Mesodermal cell (in vitro differentiated cells): ENCODE measurements around the gene NCAM2.

Experiments
- H3K27ac ChIP-seq: 2 replicates; pipeline ENCODE4 v1.7.0; 2013; ENCODE audit warnings: mild to moderate bottlenecking, low read depth, low read length, moderate library complexity; ENCODE audit not compliant: severe bottlenecking
- H3K36me3 ChIP-seq: 2 replicates; pipeline ENCODE4 v1.7.1; 2013; ENCODE audit warnings: mild to moderate bottlenecking, low read length, moderate library complexity; ENCODE audit not compliant: control insufficient read depth, insufficient read depth
- H3K4me1 ChIP-seq: one replicate; pipeline ENCODE4 v1.7.1; 2013; ENCODE audit warnings: mild to moderate bottlenecking, low read length; ENCODE audit not compliant: insufficient read depth, control insufficient read depth, poor library complexity, severe bottlenecking
- H3K4me3 ChIP-seq: 2 replicates; pipeline ENCODE4 v1.7.0; 2013; ENCODE audit warnings: low read length, control low read depth, mild to moderate bottlenecking; ENCODE audit not compliant: insufficient read depth, poor library complexity, severe bottlenecking; ENCODE audit errors: extremely low read depth
- H3K9me3 ChIP-seq: 2 replicates; pipeline ENCODE4 v1.7.1; 2013; ENCODE audit warnings: mild to moderate bottlenecking, low read length, moderate library complexity; ENCODE audit not compliant: control insufficient read depth
- WGBS, 2 experiments: methylation state at CpG; one replicate each; pipeline ENCODE4 v1.1.5; 2013; ENCODE audit warnings: missing lambda C conversion rate in 2 of 2; ENCODE audit not compliant: insufficient coverage in 2 of 2; 5-methylcytosine and 5-hydroxymethylcytosine counted together

Gene NCAM2

DNA sequence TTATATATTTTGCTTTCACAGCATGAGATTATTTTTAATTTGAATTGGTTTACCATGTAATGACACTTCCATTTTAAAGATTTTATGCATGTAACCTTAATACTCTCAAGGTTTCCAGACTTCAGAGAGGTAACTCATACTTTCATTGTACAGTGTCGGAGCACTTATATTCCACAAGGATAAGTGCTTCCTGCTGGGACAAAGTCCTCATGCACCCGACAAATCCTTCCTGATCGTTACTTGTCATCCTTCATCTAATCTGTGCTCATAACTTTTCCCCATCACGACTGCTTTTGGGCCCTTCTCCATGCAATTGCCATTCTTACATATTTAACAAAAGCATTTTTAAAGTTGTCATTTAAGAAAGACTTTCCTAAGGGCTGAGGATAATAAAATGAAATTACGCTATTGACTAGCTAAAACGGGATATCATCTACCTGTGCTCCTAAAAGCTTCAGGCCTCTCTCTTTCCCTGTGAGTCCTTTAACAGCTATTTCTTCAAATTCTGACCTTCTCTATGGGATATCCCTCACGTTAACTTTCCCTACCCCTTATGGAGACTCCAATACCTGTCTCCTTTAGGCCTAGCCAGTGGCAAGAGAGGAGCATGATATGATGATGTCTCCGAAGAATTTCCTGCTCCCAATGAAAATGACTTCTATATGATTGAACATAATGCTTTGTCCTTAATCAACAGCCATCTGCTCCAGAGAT, 59.3 kb downstream of the NCAM2 start:
- H3K27ac ChIP-seq = no peak overlapping the region
- H3K4me1 ChIP-seq = no peaks in the 10 kb centered on the region
- 86 to 87% methylated on average over 5 to 6 of the region's 8 CpGs for WGBS, 2 experiments
- no peak overlapping the region for H3K4me3 ChIP-seq
- no peaks in the 10 kb centered on the region for H3K9me3 ChIP-seq
- no peaks in the 10 kb centered on the region for H3K36me3 ChIP-seq

DNA sequence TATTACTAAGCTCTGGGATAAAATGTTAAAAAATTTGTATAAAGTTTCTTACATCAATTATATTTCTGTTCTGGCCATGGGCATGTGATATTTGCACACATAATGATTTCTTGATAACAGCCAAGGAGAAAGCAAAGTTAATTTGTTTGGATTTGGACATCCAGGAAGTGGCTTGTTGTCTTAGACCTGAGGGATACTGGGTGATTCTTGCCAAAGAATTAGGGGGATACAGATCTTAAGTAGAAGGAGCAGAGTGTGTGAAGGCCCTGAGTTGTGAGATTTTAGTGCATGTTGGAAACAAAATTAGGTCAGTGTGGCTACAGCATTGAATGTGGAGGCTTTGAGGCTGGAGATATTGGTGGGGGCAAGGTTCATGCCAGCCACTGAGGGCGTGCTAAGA, 65.6 kb downstream of the NCAM2 start:
- WGBS, 2 experiments = no CpG with 5 or more reads among the region's 1 CpG
- Histone ChIP-seq H3K36me3 (no peaks in the 10 kb centered on the region), H3K4me3 (no peak overlapping the region), H3K4me1 (no peaks in the 10 kb centered on the region), H3K27ac (no peak overlapping the region), H3K9me3 (no peaks in the 10 kb centered on the region)

DNA sequence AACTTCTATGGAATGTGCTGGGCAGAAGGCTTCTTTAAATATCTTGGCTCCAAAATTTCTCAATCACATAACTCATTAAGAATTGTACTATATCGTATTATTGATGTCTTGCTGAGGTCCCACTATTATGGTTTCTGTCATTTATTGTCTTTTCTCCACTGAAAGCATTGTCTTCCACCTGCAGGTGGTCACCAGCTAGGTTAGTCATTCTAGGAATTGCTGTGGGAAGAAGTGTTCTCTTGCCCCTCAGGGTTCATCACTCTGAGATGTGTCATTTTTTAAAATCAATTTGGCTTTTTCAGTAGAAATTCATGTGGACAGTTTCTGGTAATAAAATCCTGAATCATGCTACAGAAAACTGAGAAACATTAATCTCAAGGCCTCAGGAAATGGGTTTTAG, 66.1 kb downstream of the NCAM2 start:
- Histone ChIP-seq H3K4me1 (no peaks in the 10 kb centered on the region), H3K9me3 (no peaks in the 10 kb centered on the region), H3K4me3 (no peak overlapping the region), H3K36me3 (no peaks in the 10 kb centered on the region), H3K27ac (no peak overlapping the region)
- WGBS, 2 experiments = no CpG with 5 or more reads among the region's 1 CpG

DNA sequence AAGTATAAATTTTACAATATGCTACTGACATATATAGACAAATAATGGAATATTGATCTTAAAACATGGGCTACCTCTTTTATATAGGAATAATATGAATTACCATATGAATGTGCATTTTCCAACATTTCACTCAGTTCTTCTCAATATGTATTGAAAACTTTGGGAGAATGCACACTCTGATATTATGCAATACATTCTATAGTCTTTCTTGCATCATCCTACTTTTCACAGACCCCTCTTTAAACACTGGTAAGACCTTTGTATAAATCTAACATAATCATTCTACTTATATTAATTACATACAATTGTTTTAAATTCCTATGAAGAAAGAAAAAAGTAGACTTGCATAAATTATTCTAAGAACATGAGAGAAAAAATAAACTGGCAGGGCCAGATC, 69.2 kb downstream of the NCAM2 start:
- Histone ChIP-seq H3K9me3 (no peaks in the 10 kb centered on the region), H3K27ac (no peak overlapping the region), H3K4me3 (no peak overlapping the region)

DNA sequence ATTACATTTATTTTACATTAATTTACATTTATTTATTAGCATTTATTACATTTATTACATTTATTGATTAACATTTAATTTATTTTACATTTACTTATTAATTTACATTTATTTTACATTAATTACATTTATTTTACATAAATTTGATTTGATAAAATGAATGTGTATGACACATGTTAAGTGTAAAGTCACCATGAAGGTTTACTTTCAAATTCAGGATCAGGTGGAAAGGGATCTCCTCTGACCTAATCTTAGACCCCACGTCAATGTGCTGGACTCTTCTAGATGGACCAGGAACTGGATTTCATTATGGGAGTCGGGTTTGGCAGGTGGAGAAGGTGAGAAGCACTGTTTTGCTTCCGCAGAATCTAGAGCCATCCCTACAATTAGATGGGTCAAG, 76.1 kb downstream of the NCAM2 start:
- no peaks in the 10 kb centered on the region for H3K4me1 ChIP-seq
- 100% methylated on average over 1 to 2 of the region's 3 CpGs for WGBS, 2 experiments
- no peak overlapping the region for H3K4me3 ChIP-seq

More for the DNA sequence above, 69.2 kb downstream of the NCAM2 start:
- Histone ChIP-seq H3K36me3 (no peaks in the 10 kb centered on the region), H3K4me1 (no peaks in the 10 kb centered on the region)

DNA sequence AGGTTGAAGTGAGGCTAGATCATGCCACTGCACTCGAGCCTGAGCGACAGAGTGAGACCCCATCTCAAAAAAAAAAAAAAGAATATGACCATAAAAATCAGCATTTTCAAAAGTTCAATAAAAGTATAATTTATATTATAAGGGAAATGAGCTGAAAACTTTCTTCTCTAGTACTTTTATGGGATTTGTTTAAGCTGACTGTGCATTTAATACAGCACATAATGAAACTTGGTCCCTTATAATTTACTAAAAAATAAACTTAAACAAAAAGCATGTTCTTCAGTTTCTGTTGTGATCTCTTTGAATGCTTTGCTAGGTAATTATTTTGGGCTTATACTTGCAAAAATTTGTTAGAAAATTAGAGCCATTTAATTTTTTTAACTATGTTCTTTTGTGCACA, 77.8 kb downstream of the NCAM2 start:
- Histone ChIP-seq H3K9me3 (no peaks in the 10 kb centered on the region), H3K36me3 (no peaks in the 10 kb centered on the region), H3K4me3 (no peak overlapping the region), H3K4me1 (no peaks in the 10 kb centered on the region), H3K27ac (no peak overlapping the region)
- no CpG with 5 or more reads among the region's 2 CpGs for WGBS, 2 experiments

More for the DNA sequence above, 76.1 kb downstream of the NCAM2 start:
- Histone ChIP-seq H3K36me3 (no peaks in the 10 kb centered on the region), H3K9me3 (no peaks in the 10 kb centered on the region), H3K27ac (no peak overlapping the region)

DNA sequence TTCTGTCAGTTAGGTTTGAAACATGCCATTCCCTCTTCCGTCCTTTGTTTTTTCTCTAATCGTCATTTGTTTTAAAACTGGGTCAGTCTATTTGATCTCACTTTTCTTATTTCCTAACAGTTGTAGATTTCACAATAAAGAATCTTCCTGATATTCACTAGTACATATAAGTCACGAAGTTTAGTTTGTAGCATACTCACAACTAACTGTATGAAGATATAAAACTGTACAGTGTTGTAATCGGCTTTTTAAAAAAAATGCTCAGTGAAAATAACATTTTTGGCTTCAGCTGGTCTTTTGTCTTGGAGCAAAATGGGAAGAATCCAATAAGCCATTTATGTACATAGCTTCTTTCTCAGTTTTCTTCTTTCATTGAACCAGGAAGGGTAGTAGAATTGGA, 78.3 kb downstream of the NCAM2 start:
- 80% methylated on average over 1 of the region's 4 CpGs; no CpG with 5 or more reads in 1 of the 2 experiments for WGBS, 2 experiments

DNA sequence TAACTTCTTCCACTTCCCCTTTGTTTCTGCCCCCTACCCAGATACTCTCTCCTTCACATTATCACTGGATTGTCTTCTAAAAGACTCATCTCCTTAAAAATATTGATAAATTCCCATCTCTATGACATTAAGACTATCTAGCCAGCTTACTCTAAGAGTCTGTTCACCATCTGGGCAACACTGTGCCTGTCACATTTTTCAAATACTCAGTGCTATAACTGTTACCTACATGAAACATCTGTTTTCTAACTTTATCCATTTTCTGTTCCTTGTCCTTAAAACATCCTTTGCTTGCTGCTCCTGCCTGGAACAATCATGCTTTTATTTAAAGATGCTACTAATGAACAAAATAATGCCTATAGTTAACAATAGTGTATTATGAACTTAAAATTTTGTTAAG, 81.4 kb downstream of the NCAM2 start:
- H3K27ac ChIP-seq = no peak overlapping the region
- no peaks in the 10 kb centered on the region for H3K9me3 ChIP-seq
- no peaks in the 10 kb centered on the region for H3K36me3 ChIP-seq
- no peaks in the 10 kb centered on the region for H3K4me1 ChIP-seq
- H3K4me3 ChIP-seq = no peak overlapping the region

More for the DNA sequence above, 78.3 kb downstream of the NCAM2 start:
- Histone ChIP-seq H3K9me3 (no peaks in the 10 kb centered on the region), H3K4me3 (no peak overlapping the region), H3K4me1 (no peaks in the 10 kb centered on the region), H3K27ac (no peak overlapping the region), H3K36me3 (no peaks in the 10 kb centered on the region)

DNA sequence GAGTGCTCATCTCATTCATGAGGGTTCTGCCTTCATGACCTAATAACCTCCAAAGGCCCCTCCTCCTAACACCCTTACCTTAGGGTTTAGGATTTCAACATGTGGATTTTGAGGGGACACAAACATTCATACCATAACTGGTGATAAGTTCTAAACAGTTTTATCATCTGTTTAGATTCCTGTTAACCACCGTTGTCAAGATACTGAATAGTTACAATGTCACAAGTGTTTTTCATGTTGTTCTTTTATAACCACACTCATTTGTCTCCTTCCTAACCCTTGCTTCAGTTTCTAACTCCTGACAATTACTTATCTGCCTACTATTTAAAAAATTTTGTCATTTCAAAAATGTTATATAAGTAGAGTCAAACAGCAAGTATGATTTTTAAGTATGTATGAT, 86.0 kb downstream of the NCAM2 start:
- Histone ChIP-seq H3K4me3 (no peak overlapping the region), H3K36me3 (no peaks in the 10 kb centered on the region), H3K27ac (no peak overlapping the region), H3K4me1 (no peaks in the 10 kb centered on the region), H3K9me3 (no peaks in the 10 kb centered on the region)
- WGBS, 2 experiments = no CpG with 5 or more reads among the region's 1 CpG

DNA sequence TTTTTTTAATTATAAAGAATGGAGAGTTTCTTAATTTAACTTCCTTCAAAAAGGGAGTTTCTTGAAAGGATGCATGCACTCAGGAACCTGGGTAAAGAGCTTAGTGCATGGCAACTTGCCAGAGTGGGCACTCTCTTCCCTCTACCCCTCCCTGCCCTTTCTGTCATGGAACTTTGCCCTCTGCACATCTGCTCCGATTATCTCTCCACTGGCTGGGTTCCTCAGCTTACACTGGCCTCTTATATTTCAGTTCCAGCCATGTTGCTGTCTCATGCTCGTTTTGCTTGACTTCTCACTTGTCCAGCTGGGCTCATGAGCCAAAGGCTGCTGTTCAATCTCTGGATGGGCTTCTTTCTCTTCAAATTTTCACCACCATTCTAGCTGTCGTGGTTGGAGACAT, 87.0 kb downstream of the NCAM2 start:
- H3K4me1 ChIP-seq = no peaks in the 10 kb centered on the region
- WGBS, 2 experiments = 74 to 100% methylated on average over 1 to 2 of the region's 3 CpGs
- no peak overlapping the region for H3K27ac ChIP-seq
- H3K4me3 ChIP-seq = no peak overlapping the region
- no peaks in the 10 kb centered on the region for H3K9me3 ChIP-seq
- H3K36me3 ChIP-seq = no peaks in the 10 kb centered on the region

DNA sequence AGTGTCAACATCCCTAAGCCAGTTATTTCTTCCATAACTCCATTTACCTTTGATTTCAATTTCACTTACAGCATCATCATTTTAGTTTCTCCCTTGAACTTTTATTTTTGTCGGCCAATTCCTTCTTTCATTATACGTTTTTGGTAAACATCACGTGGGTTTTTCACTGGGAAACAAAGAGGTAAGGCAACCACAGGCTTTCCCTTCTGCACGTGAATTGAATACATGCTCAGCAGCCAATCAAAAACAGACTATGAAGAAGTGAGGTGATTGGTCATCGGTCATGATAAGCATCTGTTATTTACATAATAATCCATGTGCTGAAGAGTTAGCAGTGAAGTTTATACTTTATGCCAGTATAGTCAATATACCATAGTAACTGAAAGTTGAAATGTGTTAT, 98.7 kb downstream of the NCAM2 start:
- H3K36me3 ChIP-seq = no peaks in the 10 kb centered on the region
- H3K27ac ChIP-seq = no peak overlapping the region
- H3K9me3 ChIP-seq = no peaks in the 10 kb centered on the region
- 90 to 93% methylated on average over 2 to 3 of the region's 5 CpGs for WGBS, 2 experiments
- H3K4me3 ChIP-seq = no peak overlapping the region
- H3K4me1 ChIP-seq = no peaks in the 10 kb centered on the region
